GM15510 (cell line): ENCODE results near the gene ATP5F1E.
A peak's percentile ranks its signal among the peaks of the same experiment; 100 is the strongest.

Experiments used
- POLR2A ChIP-seq: IDR thresholded peaks from 3 replicates; pipeline ENCODE4 v1.6.1; 2011; ENCODE audit warnings: borderline replicate concordance; ENCODE audit not compliant: insufficient read length; ENCODE audit errors: extremely low read depth

The ATP5F1E gene

GRCh38 chr20:59015812-59016711 lies 16.1 kb downstream of the ATP5F1E start:
- TF ChIP-seq POLR2A: no peak

DNA sequence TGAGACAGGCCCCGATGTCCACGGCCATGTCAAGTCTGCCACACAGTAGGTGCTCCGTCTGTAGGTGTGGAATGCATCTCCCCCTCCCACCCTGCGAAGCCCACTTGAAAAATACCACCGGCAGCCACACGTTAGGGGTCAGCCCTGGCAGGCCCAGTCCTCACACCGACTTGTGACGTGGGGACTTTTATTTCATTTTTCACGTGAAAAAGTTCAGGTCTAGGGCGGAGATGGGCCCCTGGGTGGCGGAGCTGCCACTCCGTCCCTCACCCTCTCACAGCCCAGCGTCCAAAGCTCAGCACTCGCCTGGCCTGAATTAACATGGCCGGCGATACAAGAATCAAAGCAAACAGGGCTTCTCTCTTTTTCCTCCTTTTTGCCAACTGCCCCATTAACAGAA lies 16.7 kb downstream of the ATP5F1E start:
- TF ChIP-seq POLR2A: no peak

- no peak for TF ChIP-seq POLR2A
Measured at GRCh38 chr20:59014680-59015389, 17.3 kb downstream of the ATP5F1E start.

DNA sequence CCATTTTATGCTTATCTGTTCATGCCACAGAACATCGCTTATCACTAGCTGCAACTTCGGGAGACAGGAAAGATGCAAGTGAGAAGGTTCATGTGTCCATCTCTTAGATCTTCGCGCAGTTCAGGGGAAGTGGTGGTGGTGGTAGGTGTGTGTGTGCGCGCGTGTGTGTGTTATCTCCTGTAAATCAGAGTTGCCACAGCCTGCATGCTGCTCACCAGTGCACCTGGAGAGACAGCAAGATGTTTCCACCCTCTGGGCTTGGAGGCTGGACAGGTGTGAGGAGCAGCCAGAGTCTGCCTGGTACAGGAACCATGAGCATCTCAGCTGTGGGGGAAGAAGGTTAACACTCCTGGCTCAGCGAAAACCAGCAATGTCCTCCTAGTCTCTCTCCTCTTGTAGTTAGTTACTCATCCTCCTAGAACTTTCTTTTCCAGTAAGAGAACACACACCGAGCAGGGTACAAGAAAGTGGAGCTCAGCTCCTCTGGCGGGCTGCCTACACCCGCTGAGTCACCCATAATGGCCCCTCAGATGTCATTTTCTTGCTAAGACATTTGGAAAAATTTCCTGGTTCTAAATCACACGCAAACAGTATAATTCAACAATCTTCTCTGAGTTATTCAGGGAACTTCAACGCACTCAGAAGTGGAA lies 18.1 kb downstream of the ATP5F1E start:
- no peak for TF ChIP-seq POLR2A

- no peak for TF ChIP-seq POLR2A
Measured at GRCh38 chr20:59013031-59013951, 18.8 kb downstream of the ATP5F1E start.

DNA sequence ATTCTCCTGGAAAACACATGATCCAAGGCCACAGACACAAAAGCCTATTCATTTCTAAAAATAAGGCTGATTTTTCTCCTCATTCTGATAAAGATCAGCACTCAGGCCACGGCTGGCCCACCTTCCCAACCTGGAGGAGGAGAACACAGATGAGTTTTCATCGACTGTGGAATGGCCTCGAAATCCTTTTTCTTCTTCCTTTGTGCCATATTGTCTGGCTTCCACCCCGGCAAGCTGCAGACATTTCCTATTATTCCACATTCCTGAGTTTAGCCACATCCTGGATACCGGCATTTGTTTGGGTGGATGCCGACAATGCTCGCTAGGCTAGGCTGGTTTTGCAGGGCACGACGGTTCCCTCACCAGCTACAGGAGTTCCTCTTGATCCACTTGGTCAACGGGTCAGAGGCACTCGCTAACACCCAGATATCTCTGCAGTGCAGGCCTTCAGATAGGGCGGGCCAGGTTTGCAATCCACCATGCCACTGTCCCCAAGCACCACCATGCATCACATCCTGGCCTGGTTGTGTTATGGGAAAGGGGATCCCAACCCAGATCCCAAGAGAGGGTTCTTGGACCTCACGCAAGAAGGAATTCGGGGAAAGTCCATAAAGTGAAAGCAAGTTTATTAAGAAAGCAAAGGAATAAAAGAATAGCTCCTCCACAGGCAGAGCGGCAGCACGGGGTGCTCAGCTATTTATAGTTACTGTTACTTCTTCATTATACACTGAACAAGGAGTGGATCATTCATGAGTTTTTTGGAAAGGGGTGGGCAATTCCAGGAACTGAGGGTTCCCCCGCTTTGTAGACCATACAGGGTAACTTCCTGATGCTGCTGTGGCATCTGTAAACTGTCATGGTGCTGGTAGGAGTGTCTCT lies 20.9 kb downstream of the ATP5F1E start:
- TF ChIP-seq POLR2A: no peak

DNA sequence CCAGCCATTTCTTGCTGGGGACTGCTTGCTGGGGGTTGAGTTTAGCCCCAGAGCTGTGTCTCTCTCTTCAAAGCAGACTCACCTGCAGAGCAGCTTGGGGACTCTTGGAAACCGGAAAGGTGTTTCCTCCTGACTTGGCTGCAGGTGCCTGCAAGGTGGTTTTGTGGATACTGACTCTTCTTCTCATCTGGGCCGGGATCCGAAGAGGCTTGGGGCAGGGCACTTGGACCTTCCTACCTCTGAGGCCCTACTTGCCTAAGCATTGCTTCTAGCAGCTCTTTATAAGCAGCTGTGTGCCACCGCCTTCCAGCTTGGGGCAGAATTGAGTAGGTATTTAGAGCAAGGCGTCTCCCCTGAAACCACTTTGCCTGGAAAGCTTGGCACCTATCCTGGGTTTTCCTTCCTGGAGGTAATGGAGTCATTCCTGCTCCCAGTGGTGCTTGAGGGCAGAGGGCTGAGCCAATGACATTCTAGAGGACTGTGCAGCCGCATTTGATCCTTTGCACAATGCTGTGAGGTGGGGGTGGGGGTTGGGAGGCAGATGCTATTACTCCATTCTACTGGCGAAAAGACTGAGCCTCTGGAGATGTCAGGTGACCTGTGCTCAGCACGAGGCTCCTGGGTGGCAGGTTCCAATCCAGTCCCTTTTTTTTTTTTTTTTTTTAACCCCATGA lies 21.7 kb downstream of the ATP5F1E start:
- no peak for TF ChIP-seq POLR2A

DNA sequence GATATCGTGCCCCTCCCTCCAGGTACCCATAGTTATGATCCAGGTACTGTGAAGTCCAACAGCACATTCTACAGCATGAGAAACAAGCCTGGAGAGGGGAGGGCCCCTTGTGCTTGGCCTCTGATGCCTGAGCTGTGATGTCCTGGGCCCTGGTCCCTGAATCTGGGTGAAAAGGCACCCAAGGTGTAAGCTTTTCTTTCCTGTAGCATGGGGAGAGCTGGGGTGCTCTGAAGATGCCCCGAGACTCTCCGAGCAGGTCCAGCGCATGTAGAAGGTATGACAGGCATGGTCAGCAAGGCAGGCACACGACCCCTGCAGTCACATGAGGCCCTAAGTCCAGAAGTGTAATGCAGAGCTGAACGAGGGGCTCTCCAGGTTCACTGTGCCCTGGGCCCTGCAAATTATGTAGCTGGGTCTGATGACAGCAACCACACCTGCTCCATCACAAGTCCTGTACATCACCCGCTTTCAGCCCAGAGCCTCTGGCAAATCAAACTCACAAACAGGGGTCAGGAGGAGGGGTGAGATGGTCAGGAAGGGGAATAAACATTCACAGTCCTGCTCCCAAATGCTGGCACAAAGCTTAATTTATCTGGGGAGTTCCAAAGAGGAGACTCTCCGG lies 23.3 kb downstream of the ATP5F1E start:
- no peak for TF ChIP-seq POLR2A

- TF ChIP-seq POLR2A: no peak
Measured at GRCh38 chr20:59007665-59008511, 24.2 kb downstream of the ATP5F1E start.

GRCh38 chr20:59006864-59007664 lies 25.1 kb downstream of the ATP5F1E start, which contains the start of gene CTSZ:
Gene CTSZ (minus strand): TSS chr20:59007254. CDS start chr20:59007128, 126 bp downstream.
- TF ChIP-seq POLR2A: peak; percentile 82
